ENCODE measurements around the gene ZNF668.
"Not testable (repeated sequence)": the region's sequence is repeated elsewhere in the genome, so short reads cannot be mapped to it uniquely, and the experiment has no call there.

The ZNF668 gene

GRCh38 chr16:31055613-31056012, 18.4 kb downstream of the ZNF668 start:
- no peak for DNase-seq (ENCODE audit: low read depth)

- peak; percentile 96 for DNase-seq (ENCODE audit: low read depth)
Observed at GRCh38 chr16:31052114-31052513, 21.9 kb downstream of the ZNF668 start.

GRCh38 chr16:31050280-31051030, 23.6 kb downstream of the ZNF668 start:
- DNase-seq (ENCODE audit: low read depth), result no peak

GRCh38 chr16:31043898-31044481, 30.1 kb downstream of the ZNF668 start:
- no peak for DNase-seq (ENCODE audit: low read depth)

- DNase-seq (ENCODE audit: low read depth), result no peak
Observed at GRCh38 chr16:31043352-31043751, 30.7 kb downstream of the ZNF668 start.

- no peak for DNase-seq (ENCODE audit: low read depth)
Observed at GRCh38 chr16:31042866-31043265, 31.2 kb downstream of the ZNF668 start.

GRCh38 chr16:31038993-31039392, 35.0 kb downstream of the ZNF668 start:
- DNase-seq (ENCODE audit: low read depth), result no peak

- DNase-seq (ENCODE audit: low read depth), result no peak
Observed at GRCh38 chr16:31036691-31037090, 37.3 kb downstream of the ZNF668 start.

- peak; percentile 87 for DNase-seq (ENCODE audit: low read depth)
Observed at GRCh38 chr16:31033709-31034492, 40.1 kb downstream of the ZNF668 start.

- DNase-seq (ENCODE audit: low read depth), result peak; percentile 97
Observed at GRCh38 chr16:31032736-31033708, 41.0 kb downstream of the ZNF668 start, which contains the start of gene STX4. TSS of gene STX4 (plus strand) at chr16:31033558. CDS start at chr16:31033806, 248 bp downstream.

- no peak for DNase-seq (ENCODE audit: low read depth)
Observed at GRCh38 chr16:31031276-31031675, 42.8 kb downstream of the ZNF668 start.

- DNase-seq (ENCODE audit: low read depth), result no peak
Observed at GRCh38 chr16:31029272-31029671, 44.8 kb downstream of the ZNF668 start.

- no peak for DNase-seq (ENCODE audit: low read depth)
Observed at GRCh38 chr16:31025339-31025738, 48.7 kb downstream of the ZNF668 start.

- DNase-seq (ENCODE audit: low read depth), result no peak
Observed at GRCh38 chr16:31023627-31024226, 50.3 kb downstream of the ZNF668 start.

GRCh38 chr16:31023252-31023602, 50.8 kb downstream of the ZNF668 start:
- DNase-seq (ENCODE audit: low read depth), result no peak

- DNase-seq (ENCODE audit: low read depth), result no peak
Observed at GRCh38 chr16:31022544-31023251, 51.3 kb downstream of the ZNF668 start.

GRCh38 chr16:31020536-31020935, 53.5 kb downstream of the ZNF668 start:
- DNase-seq (ENCODE audit: low read depth), result no peak

- DNase-seq (ENCODE audit: low read depth), result not testable (repeated sequence)
Observed at GRCh38 chr16:31017756-31018155, 56.3 kb downstream of the ZNF668 start.

GRCh38 chr16:31016018-31016417, 58.0 kb downstream of the ZNF668 start:
- DNase-seq (ENCODE audit: low read depth), result no peak

- DNase-seq (ENCODE audit: low read depth), result not testable (repeated sequence)
Observed at GRCh38 chr16:31013292-31013691, 60.7 kb downstream of the ZNF668 start.

- DNase-seq (ENCODE audit: low read depth), result not testable (repeated sequence)
Observed at GRCh38 chr16:31011815-31012214, 62.2 kb downstream of the ZNF668 start.
